ENCODE data around the gene NKIRAS1. TPM values are rescaled to one million over a fixed set of nuclear protein-coding genes. Genes with fewer than 3 reads are reported as not detected.
"Not testable (repeated sequence)": the region's sequence is repeated elsewhere in the genome, so short reads cannot be mapped to it uniquely, and the experiment has no call there.

The NKIRAS1 gene
- total RNA-seq, 1 donor = 11.9 TPM

DNA sequence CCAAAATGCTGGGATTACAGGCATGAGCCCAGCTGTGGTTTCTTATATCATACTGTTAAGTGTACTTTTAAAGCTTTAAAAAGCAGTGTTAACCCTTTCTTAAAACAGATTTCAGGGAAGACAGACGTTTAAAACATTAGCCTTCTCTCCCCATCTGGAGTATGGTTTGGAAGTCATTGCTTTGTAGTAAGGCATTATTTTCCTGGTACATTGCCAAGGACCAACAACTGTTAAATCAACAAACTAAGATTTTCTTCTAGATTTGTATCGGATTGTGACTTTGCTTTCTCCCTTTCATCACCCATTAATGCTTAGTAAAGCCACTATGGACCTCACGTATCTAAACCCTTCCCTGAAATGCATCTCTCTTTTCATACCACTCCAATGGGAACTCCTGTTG lies 60.5 kb downstream of the NKIRAS1 start:
- Histone ChIP-seq H3K4me1 (ENCODE audit: insufficient read depth, low read length) (peaks cover 22% of the 10 kb centered on the region), H3K4me2 (ENCODE audit: insufficient read depth, low read length) (no peak overlapping the region), H3K79me2 (ENCODE audit: insufficient read depth, low read length) (peaks cover 52% of the 10 kb centered on the region), H3K9me3 (ENCODE audit: low read depth, low read length) (no peaks in the 10 kb centered on the region), H3K27me3 (ENCODE audit: insufficient read depth, low read length) (no peaks in the 10 kb centered on the region), H3K36me3 (ENCODE audit: insufficient read depth, low read length) (no peaks in the 10 kb centered on the region), H2AFZ (ENCODE audit: low read length) (no peak overlapping the region), H3K27ac (ENCODE audit: low read depth, low read length) (no peak overlapping the region), H3K4me3 (ENCODE audit: insufficient read depth, low read length) (no peak overlapping the region), H4K20me1 (ENCODE audit: insufficient read depth, low read length) (peaks cover 29% of the 10 kb centered on the region)
- no peak for DNase-seq (ENCODE audit: insufficient read length, low spot score, missing footprints)
- TF ChIP-seq, protein P1, sequence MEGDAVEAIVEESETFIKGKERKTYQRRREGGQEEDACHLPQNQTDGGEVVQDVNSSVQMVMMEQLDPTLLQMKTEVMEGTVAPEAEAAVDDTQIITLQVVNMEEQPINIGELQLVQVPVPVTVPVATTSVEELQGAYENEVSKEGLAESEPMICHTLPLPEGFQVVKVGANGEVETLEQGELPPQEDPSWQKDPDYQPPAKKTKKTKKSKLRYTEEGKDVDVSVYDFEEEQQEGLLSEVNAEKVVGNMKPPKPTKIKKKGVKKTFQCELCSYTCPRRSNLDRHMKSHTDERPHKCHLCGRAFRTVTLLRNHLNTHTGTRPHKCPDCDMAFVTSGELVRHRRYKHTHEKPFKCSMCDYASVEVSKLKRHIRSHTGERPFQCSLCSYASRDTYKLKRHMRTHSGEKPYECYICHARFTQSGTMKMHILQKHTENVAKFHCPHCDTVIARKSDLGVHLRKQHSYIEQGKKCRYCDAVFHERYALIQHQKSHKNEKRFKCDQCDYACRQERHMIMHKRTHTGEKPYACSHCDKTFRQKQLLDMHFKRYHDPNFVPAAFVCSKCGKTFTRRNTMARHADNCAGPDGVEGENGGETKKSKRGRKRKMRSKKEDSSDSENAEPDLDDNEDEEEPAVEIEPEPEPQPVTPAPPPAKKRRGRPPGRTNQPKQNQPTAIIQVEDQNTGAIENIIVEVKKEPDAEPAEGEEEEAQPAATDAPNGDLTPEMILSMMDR (IDR thresholded peaks at IDR 0.05; ENCODE audit: extremely low read depth, low read depth, low read length) = no peak

DNA sequence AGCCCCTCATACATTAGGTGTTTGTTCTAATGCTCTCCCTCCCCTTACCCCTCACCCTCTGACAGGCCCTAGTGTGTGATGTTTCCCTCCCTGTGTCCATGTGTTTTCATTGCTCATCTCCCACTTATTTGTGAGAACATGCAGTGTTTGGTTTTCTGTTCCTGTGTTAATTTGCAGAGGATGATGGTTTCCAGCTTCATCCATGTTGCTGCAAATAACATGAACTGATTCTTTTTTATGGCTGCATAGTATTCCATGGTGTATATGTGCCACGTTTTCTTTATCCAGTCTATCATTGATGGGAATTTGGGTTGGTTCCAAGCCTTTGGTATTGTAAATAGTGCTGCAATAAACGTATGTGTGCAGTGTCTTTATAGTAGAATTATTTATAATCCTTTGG lies 67.3 kb downstream of the NKIRAS1 start:
- H3K4me2 ChIP-seq (ENCODE audit: insufficient read depth, low read length); H3K4me3 ChIP-seq (ENCODE audit: insufficient read depth, low read length); H3K36me3 ChIP-seq (ENCODE audit: insufficient read depth, low read length); H3K9me3 ChIP-seq (ENCODE audit: low read depth, low read length); H2AFZ ChIP-seq (ENCODE audit: low read length); DNase-seq (ENCODE audit: insufficient read length, low spot score, missing footprints); H3K27me3 ChIP-seq (ENCODE audit: insufficient read depth, low read length); H3K27ac ChIP-seq (ENCODE audit: low read depth, low read length): not testable (repeated sequence)
- peaks cover 50% of the 10 kb centered on the region for H3K79me2 ChIP-seq (ENCODE audit: insufficient read depth, low read length)
- peaks cover 14% of the 10 kb centered on the region for H4K20me1 ChIP-seq (ENCODE audit: insufficient read depth, low read length)
- H3K4me1 ChIP-seq (ENCODE audit: insufficient read depth, low read length) = peaks cover 11% of the 10 kb centered on the region

DNA sequence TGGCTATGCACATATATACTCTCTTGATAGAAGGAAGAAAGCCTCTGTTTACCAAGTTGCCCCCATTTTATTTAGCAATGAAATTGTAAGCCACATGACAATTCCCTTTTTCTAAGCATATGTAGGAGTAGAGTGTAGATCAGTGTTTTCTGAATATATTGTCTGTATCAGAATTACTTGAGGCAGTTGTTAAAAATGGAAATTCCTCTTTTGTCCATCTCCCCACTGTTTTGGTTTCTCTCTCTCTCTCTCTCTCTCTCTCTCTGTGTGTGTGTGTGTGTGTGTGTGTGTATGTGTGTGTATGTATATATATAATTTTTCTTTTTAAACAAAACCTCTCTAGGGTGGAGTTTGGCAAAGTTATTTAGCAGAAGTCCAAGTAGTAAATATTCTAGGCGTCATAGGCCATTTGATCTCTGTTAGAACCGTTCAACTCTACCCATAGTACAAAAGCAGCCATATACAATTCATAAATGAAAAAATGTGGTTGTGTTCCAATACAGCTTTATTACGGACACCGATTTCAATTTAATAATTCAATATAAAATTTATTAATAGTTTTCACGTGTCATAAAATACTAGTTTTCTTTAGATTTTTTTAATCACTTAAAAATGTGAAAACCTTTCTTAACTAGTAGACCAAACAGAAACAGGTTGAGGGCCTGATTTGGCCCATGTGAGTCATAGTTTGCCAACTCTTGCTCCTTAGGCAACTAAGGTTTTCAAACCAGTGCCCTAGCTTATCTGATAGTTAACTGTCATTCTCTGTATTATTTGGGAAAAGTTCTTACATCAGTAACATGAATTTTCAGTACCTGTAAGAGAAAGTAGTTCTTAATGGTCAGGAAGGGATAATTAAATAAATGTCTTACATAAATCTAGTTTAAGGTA lies 71.2 kb downstream of the NKIRAS1 start:
- Histone ChIP-seq H3K79me2 (ENCODE audit: insufficient read depth, low read length) (peaks cover 48% of the 10 kb centered on the region), H4K20me1 (ENCODE audit: insufficient read depth, low read length) (peaks cover 24% of the 10 kb centered on the region)

DNA sequence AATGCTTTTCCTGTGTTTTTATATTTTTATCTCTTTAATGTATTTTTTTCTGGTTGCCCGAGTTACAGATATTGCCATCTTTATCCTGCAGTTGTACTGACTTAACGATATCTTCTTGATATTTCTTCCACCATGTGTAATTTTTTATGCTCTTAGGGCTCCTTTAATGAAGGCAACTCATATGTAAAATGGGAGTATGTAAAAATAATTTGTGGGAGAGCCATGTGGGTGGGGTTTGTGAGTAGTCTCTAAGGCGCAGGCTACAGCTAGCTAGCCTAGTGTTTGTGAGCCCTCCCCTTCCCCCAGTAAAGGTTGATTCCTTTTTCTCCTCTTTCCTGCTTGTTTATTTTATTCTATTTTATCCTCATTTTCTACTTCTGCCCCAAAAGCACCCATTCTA lies 72.9 kb downstream of the NKIRAS1 start:
- TF ChIP-seq, protein P1 (IDR thresholded peaks at IDR 0.05; ENCODE audit: extremely low read depth, low read depth, low read length) = no peak
- no peak for DNase-seq (ENCODE audit: insufficient read length, low spot score, missing footprints)
- no peaks in the 10 kb centered on the region for H3K27me3 ChIP-seq (ENCODE audit: insufficient read depth, low read length)
- no peak overlapping the region for H3K4me2 ChIP-seq (ENCODE audit: insufficient read depth, low read length)
- no peak overlapping the region for H3K27ac ChIP-seq (ENCODE audit: low read depth, low read length)
- no peak overlapping the region for H3K4me3 ChIP-seq (ENCODE audit: insufficient read depth, low read length)
- no peaks in the 10 kb centered on the region for H3K36me3 ChIP-seq (ENCODE audit: insufficient read depth, low read length)
- H4K20me1 ChIP-seq (ENCODE audit: insufficient read depth, low read length) = peaks cover 24% of the 10 kb centered on the region
- H3K9me3 ChIP-seq (ENCODE audit: low read depth, low read length) = no peaks in the 10 kb centered on the region
- H2AFZ ChIP-seq (ENCODE audit: low read length) = no peak overlapping the region
- H3K4me1 ChIP-seq (ENCODE audit: insufficient read depth, low read length) = no peaks in the 10 kb centered on the region
- H3K79me2 ChIP-seq (ENCODE audit: insufficient read depth, low read length) = peaks cover 49% of the 10 kb centered on the region

More for the DNA sequence above, 71.2 kb downstream of the NKIRAS1 start:
- no peaks in the 10 kb centered on the region for H3K9me3 ChIP-seq (ENCODE audit: low read depth, low read length)
- H3K36me3 ChIP-seq (ENCODE audit: insufficient read depth, low read length) = no peaks in the 10 kb centered on the region
- no peak overlapping the region for H3K4me2 ChIP-seq (ENCODE audit: insufficient read depth, low read length)
- H3K27me3 ChIP-seq (ENCODE audit: insufficient read depth, low read length) = no peaks in the 10 kb centered on the region
- no peak overlapping the region for H3K4me3 ChIP-seq (ENCODE audit: insufficient read depth, low read length)
- no peaks in the 10 kb centered on the region for H3K4me1 ChIP-seq (ENCODE audit: insufficient read depth, low read length)
- H3K27ac ChIP-seq (ENCODE audit: low read depth, low read length) = no peak overlapping the region
- TF ChIP-seq, protein P1 (IDR thresholded peaks at IDR 0.05; ENCODE audit: extremely low read depth, low read depth, low read length) = no peak
- no peak for DNase-seq (ENCODE audit: insufficient read length, low spot score, missing footprints)
- no peak overlapping the region for H2AFZ ChIP-seq (ENCODE audit: low read length)

Other genes starting within 250 kb of the NKIRAS1 start
- 89.0 and 98.1 TPM in 2 replicates for gene UBE2E1, start 111.0 kb downstream of the NKIRAS1 start, total RNA-seq
- gene RPL15, start 142 bp upstream of the NKIRAS1 start, total RNA-seq = 1,871 and 2,086 TPM in 2 replicates
- 70.6 and 77.5 TPM in 2 replicates for gene NR1D2, start 28.3 kb upstream of the NKIRAS1 start, total RNA-seq

Measured in osteoblast (primary cell).